K562 (cell line): ENCODE data around the gene GATA1. TPM values are rescaled to one million over a fixed set of nuclear protein-coding genes. Genes with fewer than 3 reads are reported as not detected.

Experiments used
- ATAC-seq: fragments of 200-7000 bp; cut with Tn5 transposase; 3 replicates; pipeline ENCODE4 v1.9.1; 2020; ENCODE audit warnings: moderate library complexity
- BruUV-seq: library from RNA; stranded (reverse); fragments of 400-500 nt; replicated peaks from 2 replicates; lab custom pipeline; 2021; lab: Mats Ljungman, UMichigan
- CTCF ChIA-PET: fragments of 300-600 bp; formaldehyde crosslinking; extraction: SDS; loops from one replicate; lab custom pipeline; 2021; ENCODE audit warnings: low intra/inter-chr PET ratio; lab: Yijun Ruan, JAX
- POLR2A ChIA-PET: fragments of 300-600, 350-650 bp; sonication (Branson Sonifier 250); formaldehyde crosslinking; extraction: SDS; loops from one replicate; lab custom pipeline; 2021; ENCODE audit warnings: antibody characterized with exemption, inconsistent platforms; lab: Yijun Ruan, JAX
- DNase-seq, 4 experiments: peaks; one replicate each; pipeline versions ENCODE4 v3.0.0 to v3.0.0-alpha.2; 2011 to 2018; ENCODE audit warnings: low spot score in 3 of 4, mixed read lengths in 3 of 4; ENCODE audit errors: extremely low read depth in 1 of 4
- FAIRE-seq: peaks from 2 replicates; lab custom pipeline; 2011; peaks lifted over from hg19 to GRCh38; lab: Jason Lieb, UNC
- H2AFZ ChIP-seq: 2 replicates; pipeline ENCODE4 v1.6.0; 2011; ENCODE audit warnings: low read depth, low read length, control low read depth, inconsistent platforms
- H3K27ac ChIP-seq: fragments of 200-600 bp; 3 replicates; pipeline ENCODE4 v1.8.0; 2011; ENCODE audit warnings: low read depth, mild to moderate bottlenecking, control low read depth, inconsistent platforms, low read length, moderate library complexity, mixed read lengths; ENCODE audit errors: extremely low read depth
- H3K27me3 ChIP-seq, 2 experiments: fragments of 300-600 bp in 1 of 2; 2 replicates in 1 of 2; 3 replicates in 1 of 2; pipeline versions ENCODE4 v1.6.0 to v1.8.0; 2011; ENCODE audit warnings: inconsistent platforms in 2 of 2, low read length in 2 of 2, mild to moderate bottlenecking in 1 of 2, mixed read lengths in 1 of 2, moderate library complexity in 1 of 2; ENCODE audit not compliant: control insufficient read depth in 2 of 2, insufficient read depth in 2 of 2
- H3K36me3 ChIP-seq: fragments of 300-600 bp; 3 replicates; pipeline ENCODE4 v1.8.0; 2011; ENCODE audit warnings: mild to moderate bottlenecking, low read length, inconsistent platforms; ENCODE audit not compliant: control insufficient read depth, insufficient read depth
- H3K4me1 ChIP-seq, 2 experiments: fragments of 200-600 bp in 1 of 2; replicated peaks in 1 of 2; 2 replicates in 1 of 2; 3 replicates in 1 of 2; pipeline versions ENCODE4 v1.5.1 to v1.8.0; 2011; ENCODE audit warnings: inconsistent platforms in 2 of 2, low read length in 2 of 2, mild to moderate bottlenecking in 1 of 2, mixed read lengths in 1 of 2, moderate library complexity in 1 of 2; ENCODE audit not compliant: control insufficient read depth in 2 of 2, insufficient read depth in 2 of 2
- H3K4me2 ChIP-seq: 2 replicates; pipeline ENCODE4 v1.6.1; 2011; ENCODE audit warnings: low read length, control low read depth, inconsistent platforms, mixed read lengths; ENCODE audit not compliant: insufficient read depth
- H3K4me3 ChIP-seq: fragments of 200-600 bp; sonication (generic), shearing (Covaris generic); 2 replicates; pipeline ENCODE4 v1.5.1; 2016; ENCODE audit warnings: control low read depth, inconsistent platforms
- H3K79me2 ChIP-seq: fragments of 200-600 bp; 3 replicates; pipeline ENCODE4 v1.8.0; 2011; ENCODE audit warnings: low read length, inconsistent platforms; ENCODE audit not compliant: control insufficient read depth, insufficient read depth
- H3K9ac ChIP-seq, 2 experiments: 2 replicates each; pipeline versions ENCODE4 v1.6.0 to v1.6.1; 2011; ENCODE audit warnings: low read depth in 2 of 2, low read length in 2 of 2, control low read depth in 1 of 2, inconsistent platforms in 1 of 2, mild to moderate bottlenecking in 1 of 2, mixed read lengths in 1 of 2; ENCODE audit not compliant: insufficient read depth in 1 of 2
- H3K9me1 ChIP-seq: one replicate; pipeline ENCODE4 v1.6.0; 2011; ENCODE audit warnings: inconsistent platforms, mild to moderate bottlenecking, low read length, moderate library complexity; ENCODE audit not compliant: control insufficient read depth, insufficient read depth
- H3K9me3 ChIP-seq: replicated peaks from 2 replicates; pipeline ENCODE4 v1.5.1; 2011; ENCODE audit warnings: low read depth, low read length, inconsistent platforms; ENCODE audit not compliant: control insufficient read depth, insufficient read depth
- H4K20me1 ChIP-seq: replicated peaks from 2 replicates; pipeline ENCODE4 v1.6.1; 2011; ENCODE audit warnings: low read length, inconsistent platforms, mixed read lengths; ENCODE audit not compliant: control insufficient read depth, insufficient read depth
- CCAR2 ChIP-seq: fragments of 200-400 bp; formaldehyde crosslinking; IDR thresholded peaks from 2 replicates; pipeline ENCODE4 v1.6.1; 2017; ENCODE audit warnings: mild to moderate bottlenecking, low read depth, low read length
- CXXC5 ChIP-seq: fragments of 250-450 bp; sonication (Bioruptor Pico); IDR thresholded peaks from 2 replicates; pipeline ENCODE4 v1.8.0; 2022; ENCODE audit warnings: inconsistent platforms, mild to moderate bottlenecking, moderate library complexity
- DIDO1 ChIP-seq: fragments of 450-650 bp; IDR thresholded peaks from 2 replicates; pipeline ENCODE4 v1.6.1; 2016; ENCODE audit warnings: low read depth, missing biosample characterization, missing genetic modification characterization
- ESRRA ChIP-seq: fragments of 450-650 bp; IDR thresholded peaks from 2 replicates; pipeline ENCODE4 v1.6.1; 2014; ENCODE audit warnings: low read depth, mild to moderate bottlenecking, moderate library complexity, borderline replicate concordance
- FOXA3 ChIP-seq, 2 experiments: fragments of 450-650 bp in 1 of 2; sonication (generic) in 1 of 2; formaldehyde crosslinking; IDR thresholded peaks in 1 of 2; conservative IDR thresholded peaks in 1 of 2; 2 replicates each; pipeline versions ENCODE4 v1.4.0 to v1.8.0; 2020 to 2022; ENCODE audit warnings: mild to moderate bottlenecking in 2 of 2, missing genetic modification reagents in 1 of 2
- HES1 ChIP-seq: fragments of 450-650 bp; IDR thresholded peaks from 2 replicates; pipeline ENCODE4 v1.6.1; 2016; ENCODE audit warnings: low read depth, mild to moderate bottlenecking, moderate library complexity
- HEY1 ChIP-seq: fragments of 250-450 bp; sonication (Bioruptor Pico); IDR thresholded peaks from 2 replicates; pipeline ENCODE4 v1.5.0; 2020; ENCODE audit warnings: mild to moderate bottlenecking, moderate library complexity, borderline replicate concordance
- KLF13 ChIP-seq: fragments of 450-650 bp; IDR thresholded peaks from 2 replicates; pipeline ENCODE4 v1.6.1; 2016; ENCODE audit warnings: missing genetic modification characterization, low read depth, mild to moderate bottlenecking, missing compliant biosample characterization, moderate library complexity, borderline replicate concordance
- L3MBTL2 ChIP-seq: fragments of 450-650 bp; IDR thresholded peaks from 2 replicates; pipeline ENCODE4 v1.6.1; 2016; ENCODE audit warnings: mild to moderate bottlenecking, moderate library complexity
- MITF ChIP-seq: IDR thresholded peaks from 2 replicates; pipeline ENCODE4 v1.6.1; 2014; ENCODE audit warnings: antibody characterized with exemption
- MTA2 ChIP-seq: fragments of 450-650 bp; IDR thresholded peaks from 2 replicates; pipeline ENCODE4 v1.6.1; 2016; ENCODE audit warnings: low read depth
- NR2C1 ChIP-seq, 2 experiments: fragments of 450-650 bp; IDR thresholded peaks; 2 replicates each; pipeline ENCODE4 v1.6.1; 2017; ENCODE audit warnings: mild to moderate bottlenecking in 2 of 2, antibody characterized with exemption in 1 of 2, inconsistent platforms in 1 of 2, missing compliant biosample characterization in 1 of 2, missing genetic modification characterization in 1 of 2
- NUFIP1 ChIP-seq: fragments of 450-650 bp; IDR thresholded peaks from 2 replicates; pipeline ENCODE4 v1.6.1; 2018; ENCODE audit not compliant: partially characterized antibody
- RAD51 ChIP-seq: fragments of 450-650 bp; IDR thresholded peaks from 2 replicates; pipeline ENCODE4 v1.7.1; 2016; ENCODE audit warnings: low read depth, mild to moderate bottlenecking, borderline replicate concordance
- RBM25 ChIP-seq: fragments of 200-400 bp; formaldehyde crosslinking; IDR thresholded peaks from 2 replicates; pipeline ENCODE4 v1.6.1; 2018; ENCODE audit warnings: low read length, low read depth, moderate library complexity; ENCODE audit not compliant: severe bottlenecking
- SREBF2 ChIP-seq: sonication (generic); formaldehyde crosslinking; IDR thresholded peaks from 2 replicates; pipeline ENCODE4 v1.4.0; 2020; ENCODE audit warnings: mild to moderate bottlenecking, missing genetic modification reagents
- SRSF7 ChIP-seq: fragments of 200-400 bp; formaldehyde crosslinking; optimal IDR thresholded peaks from 2 replicates; pipeline ENCODE3; 2017; ENCODE audit warnings: mild to moderate bottlenecking, low read depth, low read length
- U2AF2 ChIP-seq: fragments of 200-400 bp; formaldehyde crosslinking; optimal IDR thresholded peaks from 2 replicates; pipeline ENCODE3; 2017; ENCODE audit warnings: low read depth, mild to moderate bottlenecking, low read length
- ZFPM2 ChIP-seq: fragments of 250-450 bp; sonication (Bioruptor Pico); IDR thresholded peaks from 2 replicates; pipeline ENCODE4 v1.5.1; 2022; ENCODE audit warnings: mild to moderate bottlenecking
- ZNF444 ChIP-seq: fragments of 250-450 bp; sonication (Bioruptor Pico); IDR thresholded peaks from 2 replicates; pipeline ENCODE4 v1.4.0; 2020; ENCODE audit warnings: mild to moderate bottlenecking, moderate library complexity
- ZNF707 ChIP-seq: fragments of 250-450 bp; sonication (Bioruptor Pico); conservative IDR thresholded peaks from 2 replicates; pipeline ENCODE4 v1.8.0; 2022; ENCODE audit warnings: inconsistent platforms, mild to moderate bottlenecking, moderate library complexity
- ZNF778 ChIP-seq: fragments of 450-650 bp; formaldehyde crosslinking; IDR thresholded peaks from 2 replicates; pipeline ENCODE4 v1.4.0; 2020; ENCODE audit warnings: mild to moderate bottlenecking, moderate library complexity
- WGBS: fragments of 100-300 bp; shearing (Covaris generic); methylation state at CpG from one replicate; pipeline ENCODE4 v1.1.6; 2016; ENCODE audit warnings: low coverage, mixed read lengths; ENCODE audit not compliant: insufficient coverage; ENCODE audit errors: missing lambda C conversion rate; 5-methylcytosine and 5-hydroxymethylcytosine counted together
- in situ Hi-C: fragments of 300-500 bp; cut with MboI; formaldehyde crosslinking; loops from 4 replicates; pipeline ENCODE4 v1.15.0; 2018; ENCODE audit warnings: inconsistent platforms, mixed read lengths
- intact Hi-C: fragments of 100-400 bp; cut with micrococcal nuclease; formaldehyde crosslinking; loops from 2 replicates; pipeline ENCODE4 v1.14.2; 2022
- polyA plus RNA-seq, 8 experiments: library from polyadenylated mRNA; depleted of rRNA in 4 of 8; stranded (reverse) in 5 of 8; unstranded in 3 of 8; fragments of >200 nt; fragmentation: Nextera tagmentation in 2 of 8; fragmentation: Illumina TruSeq in 1 of 8; extraction: Ambion mirVana in 2 of 8; extraction: Trizol in 1 of 8; gene quantifications; 2 replicates each; pipeline versions ENCODE4 v1.2.1 to v1.2.3, GENCODE V29; 2011 to 2014; ENCODE audit warnings: inconsistent platforms in 1 of 8, missing spikeins in 1 of 8
- total RNA-seq, 7 experiments: library from RNA; depleted of rRNA in 6 of 7; stranded (reverse); fragments of >200 nt in 6 of 7; fragmentation: Illumina TruSeq in 2 of 7; extraction: Trizol in 2 of 7; gene quantifications; 2 replicates each; pipeline versions ENCODE4 v1.2.1 to v1.2.3, GENCODE V29; 2011 to 2021; ENCODE audit warnings: low replicate concordance in 1 of 7

GATA1 gene
- total and polyA plus RNA-seq, 9 of the 15 experiments (the other 6 are each of a cell fraction or from before 2014, with no cell fraction given): 11.9 to 291 (median 116) TPM

GRCh38 chrX:48784726-48785125 lies 1.7 kb upstream of the GATA1 start:
- Histone ChIP-seq H4K20me1 (no peaks in the 10 kb centered on the region), H3K9me1 (no peaks in the 10 kb centered on the region), H3K4me1 (peaks cover 35 to 56% of the 10 kb centered on the region in 2 experiments; a peak in 4 of 5 replicates), H3K4me3 (no peak overlapping the region), H3K27ac (peak overlapping the region; percentile 76), H2AFZ (no peak overlapping the region), H3K9ac (peak overlapping the region in 1 of 2 experiments; percentile 94; a peak in 2 of 4 replicates), H3K36me3 (peaks cover 16% of the 10 kb centered on the region; the same call in 1 of the 3 replicates), H3K79me2 (peaks cover 75% of the 10 kb centered on the region), H3K4me2 (peak overlapping the region; percentile 93), H3K9me3 (no peaks in the 10 kb centered on the region), H3K27me3 (no peaks in the 10 kb centered on the region)
- ChIA-PET CTCF (no interaction called here), POLR2A (interaction anchor here (0.7 to 1.0 kb wide), 2 partner anchors 9 to 113 kb away, joined by 3 to 8 read pairs; partner anchors contain the start of genes PQBP1 and TIMM17B)
- no TSS peak for BruUV-seq
- no peak for TF ChIP-seq CCAR2
- no peak for TF ChIP-seq RAD51
- 0 out of 2 replicates have a peak, but pooled peaks have one; percentile 48 for TF ChIP-seq KLF13 (tag)
- peak; percentile 48 for TF ChIP-seq RBM25
- no peak for TF ChIP-seq MITF
- 0 out of 2 replicates have a peak, but pooled peaks have one; percentile 29 for TF ChIP-seq CXXC5 (CRISPR knock-in tag)
- TF ChIP-seq ZNF778 (CRISPR knock-in tag): no peak
- TF ChIP-seq NUFIP1: no peak
- no peak for TF ChIP-seq ZNF707
- TF ChIP-seq SRSF7: no peak
- TF ChIP-seq ESRRA: peak; percentile 60; the same call in 1 of the 2 replicates
- no peak for TF ChIP-seq L3MBTL2
- no peak for TF ChIP-seq FOXA3 (CRISPR knock-in tag; conservative IDR thresholded peaks at IDR 0.05 in 1 of 2, IDR thresholded peaks at IDR 0.05 in 1 of 2)
- TF ChIP-seq ZNF444 (CRISPR knock-in tag): no peak
- no peak for TF ChIP-seq HEY1 (CRISPR knock-in tag)
- TF ChIP-seq MTA2: no peak
- TF ChIP-seq ZFPM2 (CRISPR knock-in tag): no peak
- TF ChIP-seq U2AF2: no peak
- no peak for TF ChIP-seq NR2C1 (IDR thresholded peaks at IDR 0.05)
- no peak for TF ChIP-seq NR2C1 (tag; IDR thresholded peaks at IDR 0.05)
- TF ChIP-seq SREBF2: no peak
- TF ChIP-seq HES1: no peak
- no peak for TF ChIP-seq DIDO1 (tag)
- DNase-seq: no peak
- in situ Hi-C loops: no loop called here
- FAIRE-seq: peak; percentile 61
- 11% methylated on average over 3 of the region's 3 CpGs for WGBS
- intact Hi-C loops: loop anchor here (1.0 to 5.0 kb wide), 2 partner anchors 16 to 87 kb away; partner anchors contain the start of gene SUV39H1
- ATAC-seq: no peak
